GM18498 (cell line): Measurements from ENCODE around the gene SARDH.

Experiments
- ATAC-seq: cut with Tn5 transposase; IDR thresholded peaks from one replicate; pipeline ENCODE4 v1.9.1; 2021; ENCODE audit warnings: mild to moderate bottlenecking, moderate library complexity; ENCODE audit not compliant: unreplicated experiment

SARDH gene, protein sequence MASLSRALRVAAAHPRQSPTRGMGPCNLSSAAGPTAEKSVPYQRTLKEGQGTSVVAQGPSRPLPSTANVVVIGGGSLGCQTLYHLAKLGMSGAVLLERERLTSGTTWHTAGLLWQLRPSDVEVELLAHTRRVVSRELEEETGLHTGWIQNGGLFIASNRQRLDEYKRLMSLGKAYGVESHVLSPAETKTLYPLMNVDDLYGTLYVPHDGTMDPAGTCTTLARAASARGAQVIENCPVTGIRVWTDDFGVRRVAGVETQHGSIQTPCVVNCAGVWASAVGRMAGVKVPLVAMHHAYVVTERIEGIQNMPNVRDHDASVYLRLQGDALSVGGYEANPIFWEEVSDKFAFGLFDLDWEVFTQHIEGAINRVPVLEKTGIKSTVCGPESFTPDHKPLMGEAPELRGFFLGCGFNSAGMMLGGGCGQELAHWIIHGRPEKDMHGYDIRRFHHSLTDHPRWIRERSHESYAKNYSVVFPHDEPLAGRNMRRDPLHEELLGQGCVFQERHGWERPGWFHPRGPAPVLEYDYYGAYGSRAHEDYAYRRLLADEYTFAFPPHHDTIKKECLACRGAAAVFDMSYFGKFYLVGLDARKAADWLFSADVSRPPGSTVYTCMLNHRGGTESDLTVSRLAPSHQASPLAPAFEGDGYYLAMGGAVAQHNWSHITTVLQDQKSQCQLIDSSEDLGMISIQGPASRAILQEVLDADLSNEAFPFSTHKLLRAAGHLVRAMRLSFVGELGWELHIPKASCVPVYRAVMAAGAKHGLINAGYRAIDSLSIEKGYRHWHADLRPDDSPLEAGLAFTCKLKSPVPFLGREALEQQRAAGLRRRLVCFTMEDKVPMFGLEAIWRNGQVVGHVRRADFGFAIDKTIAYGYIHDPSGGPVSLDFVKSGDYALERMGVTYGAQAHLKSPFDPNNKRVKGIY

DNA sequence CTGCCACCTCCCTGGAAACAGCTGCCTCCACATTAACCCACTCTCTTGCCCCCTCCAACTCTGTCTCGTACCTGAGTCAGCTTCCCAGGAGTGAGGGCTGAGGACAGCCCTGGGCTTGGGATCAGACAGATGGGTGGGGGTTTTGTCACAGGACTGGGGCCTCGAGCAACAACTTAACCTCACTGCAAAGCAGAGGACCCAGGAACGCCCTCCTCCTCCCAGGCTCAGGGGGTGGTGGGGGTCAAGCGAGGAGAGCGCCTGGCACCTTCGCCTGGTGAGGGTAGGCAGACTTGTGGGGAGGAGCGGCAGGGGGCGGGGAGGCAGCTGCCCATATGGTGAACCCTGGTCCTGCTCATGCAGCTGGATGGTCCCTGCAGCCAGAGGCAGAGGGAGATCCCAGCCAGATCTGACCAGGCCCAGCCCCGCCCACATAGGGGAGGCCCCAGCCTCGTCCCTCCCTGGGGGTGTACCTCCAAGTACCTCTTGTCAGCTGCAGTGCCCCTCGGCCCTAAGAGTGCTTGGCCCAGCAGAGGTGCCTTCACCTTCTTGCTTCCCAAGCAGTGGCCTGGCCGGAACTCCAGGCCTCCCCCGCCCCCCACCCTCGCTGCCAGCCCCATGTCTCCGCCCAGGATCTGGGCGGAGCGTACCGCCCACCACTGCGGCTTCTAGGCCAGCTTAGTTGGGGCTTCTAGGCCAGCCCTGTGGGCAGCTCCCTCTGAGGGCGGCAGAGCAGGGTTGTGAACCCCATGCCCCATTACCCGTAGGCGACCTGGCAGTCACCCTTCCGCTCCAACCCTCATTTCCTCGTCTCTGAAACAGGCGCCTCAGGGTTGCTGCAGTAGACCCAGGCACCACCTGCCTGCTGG lies at the start of gene SARDH:
Gene SARDH, minus strand, starts transcription at position 579 of the 866 bp plus-strand sequence. CDS start 4,179 bp downstream, outside the sequence.
- ATAC-seq = no peak

DNA sequence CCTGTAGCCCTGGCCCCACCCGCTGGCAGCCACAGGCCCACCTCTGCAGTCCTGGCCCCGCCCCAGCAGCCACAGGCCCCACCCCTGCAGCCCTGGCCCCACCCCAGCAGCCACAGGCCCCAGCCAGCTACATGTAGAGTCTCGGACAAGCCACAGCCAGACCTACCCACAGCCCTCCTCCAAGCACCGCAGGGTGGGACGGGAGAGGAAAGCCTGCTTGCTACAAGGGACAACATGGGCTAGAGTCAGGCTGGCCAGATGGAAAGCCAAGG lies 49.5 kb upstream of the SARDH start:
- ATAC-seq = peak; percentile 72

DNA sequence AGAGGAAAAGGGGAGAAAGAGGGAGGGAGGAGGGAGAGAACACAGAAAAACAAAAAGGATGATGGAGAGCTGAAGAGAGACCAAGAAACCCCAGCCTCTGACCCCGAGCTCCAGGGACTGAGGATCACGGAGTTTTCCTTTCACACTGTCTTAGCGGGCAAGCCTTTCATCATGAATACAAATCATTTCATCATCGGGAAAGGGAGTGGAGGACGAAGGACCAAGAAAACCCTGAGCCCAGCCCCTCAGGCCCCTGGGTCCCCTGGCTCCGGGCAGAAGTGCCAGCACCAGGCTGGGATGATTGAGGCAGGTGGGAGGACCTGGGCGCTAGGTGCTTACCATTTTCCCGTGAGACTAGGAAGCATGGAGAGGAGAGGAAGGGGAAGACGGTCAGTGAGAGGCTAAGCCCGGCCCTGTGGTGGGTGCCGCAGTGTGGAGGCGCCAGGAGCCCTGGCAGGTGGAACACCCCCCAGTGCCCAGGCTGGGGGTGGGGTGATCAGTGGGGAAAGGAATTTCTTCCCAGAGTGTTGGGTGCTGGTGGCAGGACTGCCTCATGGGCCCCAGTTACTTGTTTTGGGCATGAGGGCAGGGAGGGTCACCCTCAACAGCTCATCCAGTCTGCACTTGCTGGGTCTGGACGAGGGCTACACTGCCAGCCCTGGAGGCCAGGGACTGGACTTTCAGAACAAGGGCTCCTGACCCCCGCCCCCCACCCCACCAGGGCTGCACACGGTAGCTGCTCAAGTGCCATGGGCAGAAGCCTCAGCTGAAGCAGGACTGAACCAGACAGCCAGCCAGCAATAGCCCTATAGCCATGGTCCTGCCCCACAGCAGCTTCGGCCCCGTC lies 49.0 kb upstream of the SARDH start:
- ATAC-seq = no peak

DNA sequence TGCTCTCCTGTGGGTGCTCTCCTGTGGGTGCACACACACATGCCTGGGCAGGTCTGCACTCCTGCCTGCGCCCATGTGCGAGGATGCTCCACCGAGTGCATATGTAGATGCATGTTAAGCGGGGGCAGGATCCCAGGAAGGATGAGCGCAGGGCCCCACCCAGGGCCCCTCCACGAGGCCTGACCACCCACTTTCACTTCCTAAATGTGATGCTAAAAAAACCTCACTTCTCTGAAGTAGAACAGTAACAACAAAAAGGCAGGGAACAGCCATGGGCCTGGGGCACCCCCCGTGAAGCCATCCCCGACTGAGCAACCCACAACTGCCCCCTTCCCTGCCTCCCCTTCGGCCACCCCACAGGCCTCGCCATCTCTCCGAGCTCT lies 48.2 kb upstream of the SARDH start:
- peak; percentile 40 for ATAC-seq

DNA sequence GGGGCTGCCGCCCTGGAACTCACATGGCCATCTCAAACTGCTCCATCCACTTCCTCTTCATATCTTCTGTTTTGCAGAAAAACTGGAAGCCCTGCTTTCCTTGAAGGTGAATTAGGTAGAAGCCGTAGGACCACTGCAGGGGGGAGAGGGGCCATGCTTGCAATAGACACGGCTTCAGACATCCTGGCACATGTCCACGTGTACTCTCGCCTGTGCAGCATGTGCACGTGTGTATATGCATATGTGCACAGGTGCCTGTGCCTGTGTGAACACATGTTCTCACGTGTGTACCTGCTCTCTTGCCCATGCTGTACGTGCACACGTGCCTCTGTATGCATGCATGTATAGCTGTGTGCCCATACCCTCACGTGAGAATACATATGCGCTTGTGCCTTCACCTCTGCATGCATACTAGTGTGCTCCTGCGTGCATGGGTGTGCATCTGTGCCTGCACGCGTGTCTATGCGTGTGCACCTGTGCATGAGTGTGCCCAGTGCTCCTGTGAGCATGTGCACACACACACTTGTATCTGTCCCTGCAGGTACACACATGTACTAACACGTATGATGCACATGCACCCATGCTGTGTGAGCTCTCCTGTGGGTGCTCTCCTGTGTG lies 47.7 kb upstream of the SARDH start:
- ATAC-seq = no peak

DNA sequence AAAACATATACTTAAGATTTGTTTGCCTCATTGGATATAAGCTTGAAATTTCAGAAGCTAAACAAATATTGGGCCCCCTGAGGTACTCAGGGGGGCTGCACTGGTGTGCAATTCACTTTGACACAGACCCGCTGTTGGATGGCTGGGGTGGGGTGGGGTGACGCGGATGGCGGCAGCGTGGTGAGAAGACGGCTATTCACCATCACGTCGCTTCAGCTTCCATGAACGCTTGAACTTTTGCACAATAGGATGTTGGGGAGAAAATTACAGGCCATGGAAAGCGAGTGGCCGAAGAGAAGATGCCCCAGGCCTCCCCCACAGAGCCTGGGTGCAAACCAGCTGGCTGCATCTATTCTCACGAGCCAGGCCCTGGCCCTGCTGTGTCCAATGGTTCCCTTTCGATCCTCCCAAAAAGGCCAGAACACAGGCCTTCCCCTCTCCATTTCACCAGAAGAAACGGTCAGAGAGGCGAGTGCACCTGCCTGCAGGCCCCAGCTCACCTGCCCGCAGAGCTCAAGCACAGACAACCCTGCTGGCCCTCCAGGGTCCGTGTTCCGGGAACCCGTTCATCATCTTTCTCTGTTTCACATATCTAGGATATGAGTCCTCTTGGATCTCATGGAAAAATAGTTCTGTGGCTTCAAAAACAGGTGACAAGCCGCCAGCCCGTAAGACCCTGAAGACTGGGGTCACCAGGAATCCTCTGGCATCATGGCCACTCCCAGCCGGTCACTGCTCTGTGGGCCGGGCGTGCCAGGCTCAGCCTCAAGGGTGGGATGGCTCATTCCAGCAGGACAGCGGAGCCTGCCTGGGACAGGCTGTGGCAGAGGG lies 46.8 kb upstream of the SARDH start:
- no peak for ATAC-seq

DNA sequence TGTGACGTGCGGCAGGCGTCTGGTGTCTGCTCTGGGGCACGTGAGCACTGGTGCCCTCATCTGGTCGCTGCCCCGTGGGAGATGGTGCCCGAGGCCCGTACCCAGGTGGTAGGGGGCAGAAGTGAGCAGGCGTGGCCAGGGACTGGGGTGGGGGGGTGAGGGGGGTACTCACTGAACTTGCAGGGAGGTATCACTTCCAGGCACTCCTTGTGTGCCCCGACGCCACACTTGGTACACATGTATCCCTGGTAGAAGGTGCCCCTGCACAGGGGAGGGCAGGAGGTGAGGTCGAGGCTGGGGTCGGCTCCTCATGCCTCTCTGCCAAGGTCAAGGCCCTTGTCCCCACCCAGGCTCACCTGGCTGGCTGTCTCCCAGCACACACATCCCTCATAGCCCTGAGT lies 45.2 kb upstream of the SARDH start:
- ATAC-seq = no peak

DNA sequence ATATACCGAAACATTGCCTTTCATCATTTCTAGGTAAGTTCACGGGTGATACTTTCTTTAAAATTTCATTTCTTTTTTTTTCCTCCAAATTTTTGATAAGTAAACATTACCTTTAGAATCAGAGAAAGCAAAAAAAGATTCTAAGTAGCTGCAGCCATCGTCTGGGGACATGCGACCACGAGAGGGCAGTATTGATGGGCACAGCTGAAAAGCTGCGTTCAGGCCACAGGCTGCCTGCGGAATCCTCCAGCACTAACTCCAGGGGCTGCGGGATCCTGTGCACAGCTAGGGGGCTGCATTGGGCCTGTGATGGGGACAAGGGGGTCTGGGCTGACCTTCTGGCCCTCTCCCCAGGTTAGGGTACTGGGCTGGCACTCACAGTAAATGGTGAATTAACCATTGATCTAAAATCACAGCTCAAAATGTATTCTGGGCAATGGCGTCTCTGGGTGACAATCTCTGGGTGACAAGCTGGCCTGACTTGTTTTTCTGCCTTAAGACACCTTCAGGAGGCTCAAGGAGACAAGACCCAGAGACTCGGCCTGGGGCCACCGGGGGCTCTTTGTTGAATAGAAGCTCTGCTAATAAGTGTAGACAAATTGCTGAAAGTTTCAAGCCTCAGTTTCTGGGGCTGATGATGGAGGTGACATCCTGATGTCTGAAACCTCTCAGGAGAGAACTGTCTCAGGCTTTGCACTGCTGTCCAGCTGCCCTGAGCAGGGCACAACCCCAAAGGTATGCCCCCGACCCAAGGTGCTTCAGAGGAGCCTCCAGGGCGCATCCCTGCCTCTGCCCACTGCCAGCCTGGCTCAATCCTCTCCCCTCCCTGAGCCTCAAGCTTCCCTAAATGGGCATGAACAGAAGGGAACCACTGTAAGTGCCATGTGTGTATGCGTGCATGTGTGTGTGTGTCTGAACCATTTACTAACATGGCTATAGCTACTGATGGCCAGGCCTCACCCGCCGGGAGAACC lies 44.3 kb upstream of the SARDH start:
- ATAC-seq = no peak

DNA sequence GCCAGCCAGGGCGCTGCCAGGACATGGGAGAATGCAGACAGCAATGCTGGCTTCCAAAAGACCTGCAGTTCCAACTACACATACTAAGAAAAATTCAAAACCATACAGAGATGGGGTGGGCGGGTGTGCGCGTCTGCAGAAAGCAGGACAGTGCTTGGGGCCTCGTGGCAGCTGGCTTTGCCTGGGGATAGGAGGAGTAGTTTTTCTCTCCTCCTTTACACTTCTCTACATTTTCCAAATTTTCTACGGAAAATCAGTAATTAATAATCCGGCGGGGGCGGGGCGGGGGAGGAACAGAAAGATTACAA lies 43.6 kb upstream of the SARDH start:
- no peak for ATAC-seq

DNA sequence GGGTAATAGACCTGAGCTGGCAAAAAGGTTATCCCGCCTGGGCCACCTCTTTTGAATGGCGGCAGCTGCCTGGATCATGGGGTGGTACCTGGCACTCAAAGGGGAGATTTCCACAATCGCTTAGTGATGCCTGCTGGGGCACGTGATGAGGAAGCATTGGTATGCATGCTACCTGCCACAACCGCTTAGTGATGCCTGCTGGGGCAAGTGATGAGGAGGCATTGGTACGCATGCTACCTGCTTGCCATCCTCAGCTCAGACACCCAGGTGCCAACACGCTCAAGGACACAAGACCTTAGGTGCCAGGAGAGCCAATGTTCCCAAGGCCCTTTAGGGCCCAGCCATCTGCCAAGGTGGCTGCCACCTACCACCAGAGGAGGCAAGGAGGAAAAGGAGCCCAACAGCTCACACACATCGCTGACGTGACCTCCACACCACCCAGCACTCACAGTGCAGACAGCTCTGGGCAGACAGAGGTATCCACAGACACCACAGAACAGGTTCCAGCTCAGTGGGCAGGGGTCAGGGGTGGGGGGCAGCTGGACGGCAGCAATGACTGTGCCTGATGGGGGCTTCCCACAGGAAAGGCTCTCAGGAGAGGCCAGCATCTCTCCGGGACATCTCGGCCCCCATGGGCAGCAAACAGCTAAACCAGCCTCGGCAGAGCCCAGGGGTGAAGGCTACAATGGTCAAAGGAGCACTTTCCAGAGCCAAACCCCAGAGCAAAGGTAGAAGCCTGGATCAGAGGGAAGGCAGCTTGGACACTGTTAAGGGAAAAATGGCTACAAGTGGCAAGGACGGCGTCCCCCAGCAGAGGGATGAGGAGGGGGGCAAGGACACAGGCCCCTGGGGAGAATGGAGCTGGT lies 43.0 kb upstream of the SARDH start:
- no peak for ATAC-seq

DNA sequence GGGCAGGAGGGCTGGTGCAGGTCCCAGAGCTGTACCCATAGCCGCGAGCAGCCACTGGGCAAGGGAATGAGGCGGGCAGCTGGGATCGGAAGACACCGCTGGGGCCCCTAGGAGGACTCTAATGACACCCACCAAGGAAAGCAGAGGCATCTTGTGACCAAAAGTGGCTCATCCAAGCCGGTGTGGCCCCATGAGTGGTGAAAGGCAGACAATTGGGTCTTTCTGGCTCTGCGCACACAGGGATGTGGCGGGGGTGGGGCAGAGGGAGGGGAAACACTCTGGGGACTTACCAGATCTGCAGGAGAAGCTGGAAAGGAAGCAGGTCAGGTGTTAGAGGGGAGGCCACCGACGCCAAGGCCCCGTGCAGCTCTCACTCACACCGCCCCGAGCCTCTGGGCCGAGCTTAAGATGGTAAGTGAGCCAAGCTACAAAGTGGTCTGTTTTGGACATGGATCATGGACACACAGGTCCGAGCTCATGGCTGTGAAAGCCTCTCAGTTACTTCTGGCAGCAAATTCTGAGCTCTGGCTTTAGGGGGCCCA lies 42.3 kb upstream of the SARDH start:
- no peak for ATAC-seq

DNA sequence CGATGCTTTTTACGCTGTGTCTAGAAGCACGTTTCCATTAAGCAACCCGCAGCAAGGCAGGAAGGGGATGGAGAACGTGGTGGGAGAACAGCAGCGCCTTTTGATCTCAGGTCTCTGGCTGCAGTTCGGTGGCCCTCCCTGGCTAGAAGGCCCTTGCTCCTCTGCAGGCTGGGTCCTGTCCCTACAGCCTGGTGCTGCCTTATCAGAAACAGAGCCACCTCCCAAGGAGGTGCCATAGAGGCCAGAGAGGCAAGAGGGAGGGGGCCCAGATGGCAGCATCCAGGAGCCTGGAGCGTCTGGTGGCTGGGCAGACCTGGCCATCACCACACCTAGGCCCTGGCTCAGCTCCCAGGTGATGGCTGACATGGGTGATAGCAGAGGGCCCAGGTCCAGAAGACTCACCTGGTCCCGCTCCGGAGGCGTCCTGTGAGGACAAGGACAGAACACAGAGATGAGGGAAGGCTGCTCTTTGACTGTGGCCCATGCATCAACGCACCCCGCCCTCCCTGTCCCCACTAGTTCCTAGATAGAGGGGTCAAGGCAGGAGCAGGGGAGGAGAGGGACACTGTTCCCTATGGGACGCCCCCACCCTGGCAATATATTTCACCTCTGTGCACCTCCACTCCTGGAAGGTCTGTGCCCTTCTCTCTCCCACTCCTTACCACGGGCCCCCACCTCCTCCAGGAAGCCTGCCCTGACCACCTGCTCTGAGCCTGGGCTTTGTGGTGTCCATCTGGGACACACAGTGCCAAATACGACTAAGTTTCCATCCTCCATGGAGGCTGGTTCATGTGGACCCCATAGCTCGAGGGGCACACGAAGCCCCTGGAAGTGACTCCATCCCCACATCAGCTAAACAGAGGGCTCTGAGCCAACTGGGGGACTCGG lies 41.6 kb upstream of the SARDH start:
- ATAC-seq = no peak

DNA sequence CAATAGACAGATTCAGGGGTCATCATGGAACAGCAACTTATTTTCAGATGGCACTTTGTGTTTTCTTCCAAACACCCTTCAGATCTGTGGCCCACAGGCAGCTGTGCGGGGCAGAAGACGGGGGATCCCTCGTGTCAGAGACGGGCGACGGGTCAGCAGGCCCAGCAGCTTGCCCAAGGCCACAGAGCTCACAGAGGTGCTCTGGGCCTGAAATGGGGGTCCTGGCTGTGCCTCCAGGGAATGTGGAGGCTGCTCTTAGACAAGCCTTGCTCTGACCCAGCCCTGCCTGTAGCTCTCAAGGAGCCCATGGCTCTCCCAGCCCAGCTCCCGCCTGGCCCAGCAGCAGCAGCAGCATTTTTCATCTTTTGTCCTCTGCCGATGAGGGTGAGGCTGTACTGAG lies 40.9 kb upstream of the SARDH start:
- ATAC-seq = no peak

DNA sequence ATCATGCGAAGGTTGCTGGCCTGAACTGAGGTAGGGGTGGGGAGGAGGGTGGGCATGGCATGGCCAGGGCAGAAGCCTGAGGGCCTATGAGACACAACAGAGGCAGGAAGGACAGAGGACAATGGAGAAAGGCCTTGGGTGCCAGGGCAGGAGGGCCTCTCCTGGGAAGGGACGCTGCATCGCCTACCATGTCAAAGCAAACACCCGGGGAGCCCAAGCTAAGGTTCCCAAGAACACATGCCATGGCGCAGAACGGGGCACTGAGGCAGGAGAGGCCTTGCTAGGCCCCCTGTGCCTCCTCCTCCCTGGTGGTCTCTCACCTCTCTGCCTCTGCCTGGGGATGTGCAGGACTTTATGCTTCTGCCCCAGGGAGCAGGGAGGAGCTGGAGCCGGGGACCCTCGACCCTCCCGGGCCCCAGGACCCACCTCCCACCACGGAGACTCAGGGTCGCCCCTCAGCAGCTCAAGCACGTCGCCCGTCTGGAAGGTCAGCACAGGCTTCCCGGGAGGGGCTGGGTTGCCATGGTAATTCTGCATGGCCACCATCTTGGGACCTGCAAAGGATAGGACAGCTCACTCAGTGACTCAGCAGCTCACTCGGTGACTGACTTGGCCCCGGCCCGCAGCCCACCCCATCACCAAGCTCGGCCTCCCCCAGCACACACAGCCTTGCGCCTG lies 40.3 kb upstream of the SARDH start:
- no peak for ATAC-seq

DNA sequence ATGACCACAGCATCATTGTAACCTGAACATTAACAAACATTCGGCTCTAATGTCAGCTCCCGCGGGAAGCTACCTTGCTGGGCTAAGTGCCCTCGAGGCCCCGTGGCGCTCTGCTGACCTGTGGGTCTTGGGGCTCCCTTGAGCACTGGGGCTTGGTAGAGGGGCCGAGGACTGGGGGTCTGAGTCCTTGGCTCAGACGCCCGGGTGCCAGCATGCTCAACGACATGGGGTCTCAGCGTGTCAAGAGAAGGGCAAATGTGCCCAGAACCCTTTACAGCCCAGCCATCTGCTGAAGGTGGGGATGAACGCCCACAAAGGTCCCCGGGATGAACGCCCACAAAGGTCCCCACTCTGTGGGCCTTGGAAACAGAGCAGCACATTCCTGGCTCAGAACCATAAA lies 39.7 kb upstream of the SARDH start:
- ATAC-seq = no peak
